PC-3 (cell line): Measurements from ENCODE around the gene SNX15.

ENCODE experiments used
- CTCF ChIP-seq: fragments of 300-600 bp; sonication (generic); conservative IDR thresholded peaks from 2 replicates; pipeline ENCODE4 v1.5.1; 2017; ENCODE audit warnings: antibody characterized with exemption, low read depth, mild to moderate bottlenecking, low read length
- EZH2 ChIP-seq: fragments of 300-600 bp; sonication (generic); IDR thresholded peaks from one replicate; pipeline ENCODE4 v1.6.1; 2017; ENCODE audit warnings: antibody characterized with exemption, mild to moderate bottlenecking, low read length; ENCODE audit not compliant: unreplicated experiment

DNA sequence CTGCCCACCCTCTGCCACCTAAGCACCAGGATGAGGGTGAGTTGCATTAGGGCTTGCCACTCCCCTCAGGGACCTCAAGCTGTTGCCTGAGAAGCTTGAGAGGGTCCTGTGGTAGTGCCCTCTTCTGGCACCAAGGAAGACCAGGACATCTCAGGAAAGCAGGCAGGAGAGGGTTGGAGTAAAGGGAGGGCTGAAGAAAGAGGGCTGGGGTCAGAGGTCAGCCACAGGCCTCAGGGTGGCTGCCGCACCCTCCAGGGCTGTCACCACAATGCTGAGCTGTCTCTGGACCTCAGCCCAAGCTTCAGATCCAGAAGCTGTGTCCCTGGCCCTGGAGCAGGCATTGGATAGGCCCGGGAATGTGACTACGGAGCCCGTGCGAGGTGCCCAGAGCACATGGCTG, 17.8 kb downstream of the SNX15 start:
- TF ChIP-seq CTCF (no peak), EZH2 (no peak)
